Naive thymus-derived CD4-positive, alpha-beta T cell (primary cell): ENCODE measurements around the gene TRIM5. TPM values are rescaled to one million over a fixed set of nuclear protein-coding genes. Genes with fewer than 3 reads are reported as not detected.
"Not testable (repeated sequence)": the region's sequence is repeated elsewhere in the genome, so short reads cannot be mapped to it uniquely, and the experiment has no call there.

ENCODE experiments used
- ATAC-seq: fragments of 150-1000 bp; cut with Tn5 transposase; 2 replicates; pipeline ENCODE4 v1.10.0; 2021; ENCODE audit warnings: mild to moderate bottlenecking, moderate library complexity
- CTCF ChIA-PET: fragments of 350-600 bp; sonication (Branson Sonifier 250); formaldehyde crosslinking; loops from one replicate; lab custom pipeline; 2021; ENCODE audit warnings: antibody characterized with exemption; lab: Charles Lee
- POLR2A ChIA-PET: fragments of 350-600 bp; sonication (Branson Sonifier 250); formaldehyde crosslinking; loops from one replicate; lab custom pipeline; 2021; ENCODE audit warnings: antibody characterized with exemption, inconsistent platforms; lab: Charles Lee
- DNase-seq, 9 donors: peaks; one replicate each; pipeline versions ENCODE4 v3.0.0 to v3.0.0-alpha.2; 2020 to 2022; ENCODE audit warnings: mixed read lengths in 1 of 9
- H3K27ac ChIP-seq: one replicate; pipeline ENCODE4 v1.7.0; 2013; ENCODE audit warnings: mild to moderate bottlenecking, low read depth, low read length, moderate library complexity
- H3K27me3 ChIP-seq, 2 donors: one replicate each; pipeline ENCODE4 v1.7.0; 2013; ENCODE audit warnings: low read length in 2 of 2, mild to moderate bottlenecking in 2 of 2, moderate library complexity in 2 of 2; ENCODE audit not compliant: control insufficient read depth in 2 of 2, insufficient read depth in 2 of 2
- H3K36me3 ChIP-seq, 3 experiments: 1 replicate in 2 of 3; 2 replicates in 1 of 3; pipeline ENCODE4 v1.7.0; 2013; ENCODE audit warnings: low read length in 3 of 3, mild to moderate bottlenecking in 3 of 3, moderate library complexity in 1 of 3; ENCODE audit not compliant: insufficient read depth in 3 of 3, control insufficient read depth in 2 of 3
- H3K4me1 ChIP-seq, 2 donors: one replicate each; pipeline ENCODE4 v1.7.0; 2013; ENCODE audit warnings: low read length in 2 of 2, mild to moderate bottlenecking in 2 of 2, moderate library complexity in 1 of 2; ENCODE audit not compliant: control insufficient read depth in 2 of 2, insufficient read depth in 2 of 2
- H3K4me3 ChIP-seq: 2 replicates; pipeline ENCODE4 v1.7.0; 2013; ENCODE audit warnings: mild to moderate bottlenecking, low read length
- H3K9me3 ChIP-seq, 3 experiments: 1 replicate in 2 of 3; 2 replicates in 1 of 3; pipeline ENCODE4 v1.7.0; 2013; ENCODE audit warnings: low read length in 3 of 3; ENCODE audit not compliant: control insufficient read depth in 2 of 3
- H3K27ac Mint-ChIP-seq, 9 donors: one replicate each; pipeline ENCODE4 v1.8.0; 2020 to 2022; ENCODE audit warnings: mixed read lengths in 9 of 9, mild to moderate bottlenecking in 8 of 9, moderate library complexity in 5 of 9, inconsistent platforms in 2 of 9
- H3K27me3 Mint-ChIP-seq, 5 donors: one replicate each; pipeline ENCODE4 v1.8.0; 2021 to 2022; ENCODE audit warnings: mixed read lengths in 5 of 5, mild to moderate bottlenecking in 1 of 5
- H3K36me3 Mint-ChIP-seq, 5 donors: one replicate each; pipeline ENCODE4 v1.8.0; 2020 to 2022; ENCODE audit warnings: mixed read lengths in 5 of 5, mild to moderate bottlenecking in 3 of 5, inconsistent platforms in 1 of 5
- H3K4me1 Mint-ChIP-seq, 7 donors: one replicate each; pipeline ENCODE4 v1.8.0; 2020 to 2022; ENCODE audit warnings: mixed read lengths in 7 of 7, mild to moderate bottlenecking in 3 of 7, inconsistent platforms in 1 of 7
- H3K4me3 Mint-ChIP-seq, 10 donors: one replicate each; pipeline ENCODE4 v1.8.0; 2020 to 2022; ENCODE audit warnings: mild to moderate bottlenecking in 10 of 10, mixed read lengths in 10 of 10, moderate library complexity in 6 of 10, inconsistent platforms in 2 of 10
- H3K9me3 Mint-ChIP-seq, 11 donors: one replicate each; pipeline ENCODE4 v1.8.0; 2020 to 2022; ENCODE audit warnings: mixed read lengths in 11 of 11, mild to moderate bottlenecking in 4 of 11, inconsistent platforms in 1 of 11, moderate library complexity in 1 of 11
- intact Hi-C, 2 donors: fragments of 100-400 bp; cut with micrococcal nuclease; formaldehyde crosslinking; loops; one replicate each; pipeline ENCODE4 v1.15.1; 2023
- polyA plus RNA-seq, 2 donors: library from polyadenylated mRNA; unstranded; fragments of 300-500 nt; fragmentation: Illumina TruSeq; gene quantifications; one replicate each; pipeline ENCODE4 v1.2.3, GENCODE V29; 2021
- total RNA-seq, 6 experiments: library from RNA in 5 of 6; stranded (reverse) in 5 of 6; gene quantifications; 1 replicate in 5 of 6; 2 replicates in 1 of 6; pipeline ENCODE4 v1.2.3 and lab custom pipeline; 2021 to 2026

The TRIM5 gene
- total and polyA plus RNA-seq, 7 experiments from 2014 or later, result 10.3 to 36.8 (median 17.6) TPM

DNA sequence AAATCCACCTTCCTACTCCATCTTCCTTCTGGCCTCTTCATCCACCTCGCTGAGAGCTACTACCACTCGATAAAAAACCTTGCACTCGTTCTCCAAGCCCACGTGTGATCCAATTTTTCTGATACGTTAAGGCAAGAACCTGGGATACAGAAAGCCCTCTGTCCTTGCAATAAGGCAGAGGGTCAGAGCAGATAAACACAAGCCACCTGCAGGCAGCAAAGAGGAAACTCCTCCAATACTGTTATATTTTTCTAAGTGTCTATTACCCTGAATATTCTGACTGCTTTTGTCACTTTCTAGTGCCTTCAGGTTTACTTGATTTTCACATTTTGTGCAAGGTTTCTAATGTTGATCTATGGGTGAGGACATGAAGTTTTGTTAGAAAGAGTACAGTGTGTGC lies 26.6 kb downstream of the TRIM5 start:
- no peak for DNase-seq
- H3K27me3 ChIP-seq, result no peaks in the 10 kb centered on the region
- POLR2A ChIA-PET, result no interaction called here
- no peak overlapping the region for H3K4me3 ChIP-seq
- no peak overlapping the region for H3K27ac ChIP-seq
- intact Hi-C loops, result no loop called here
- H3K36me3 ChIP-seq, result no peaks in the 10 kb centered on the region
- H3K36me3 Mint-ChIP-seq, result peaks cover 7 to 21% (median 9%) of the 10 kb centered on the region in 5 donors
- H3K9me3 Mint-ChIP-seq, result peaks cover 0 to 8% (median 0%) of the 10 kb centered on the region in 11 donors
- H3K27me3 Mint-ChIP-seq, result no peaks in the 10 kb centered on the region
- no peaks in the 10 kb centered on the region for H3K4me1 ChIP-seq
- H3K9me3 ChIP-seq, result no peaks in the 10 kb centered on the region
- ATAC-seq, result no peak
- H3K4me3 Mint-ChIP-seq, result no peak overlapping the region
- CTCF ChIA-PET, result no interaction called here
- H3K4me1 Mint-ChIP-seq, result no peaks in the 10 kb centered on the region
- H3K27ac Mint-ChIP-seq, result peak overlapping the region in 1 of 9 donors; percentile 40

DNA sequence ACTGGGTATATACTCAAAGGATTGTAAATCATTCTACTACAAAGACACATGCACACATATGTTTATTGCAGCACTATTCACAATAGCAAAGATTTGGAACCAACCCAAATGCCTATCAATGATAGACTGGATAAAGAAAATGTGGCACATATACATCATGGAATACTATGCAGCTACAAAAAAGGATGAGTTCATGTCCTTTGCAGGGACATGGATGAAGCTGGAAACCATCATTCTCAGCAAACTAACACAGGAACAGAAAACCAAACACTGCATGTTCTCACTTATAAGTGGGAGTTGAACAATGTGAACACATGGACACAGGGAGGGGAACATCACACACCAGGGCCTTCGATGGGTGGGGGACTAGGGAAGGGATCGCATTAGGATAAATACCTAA lies 27.9 kb downstream of the TRIM5 start:
- CTCF ChIA-PET, intact Hi-C loops, POLR2A ChIA-PET, H3K9me3 Mint-ChIP-seq, H3K9me3 ChIP-seq, H3K27ac ChIP-seq, DNase-seq, H3K27ac Mint-ChIP-seq, ATAC-seq, H3K27me3 Mint-ChIP-seq, H3K4me1 Mint-ChIP-seq, H3K4me3 Mint-ChIP-seq, H3K4me3 ChIP-seq, H3K36me3 ChIP-seq, H3K27me3 ChIP-seq, H3K4me1 ChIP-seq: not testable (repeated sequence)
- H3K36me3 Mint-ChIP-seq, result peaks cover 7 to 22% (median 15%) of the 10 kb centered on the region in 5 donors

DNA sequence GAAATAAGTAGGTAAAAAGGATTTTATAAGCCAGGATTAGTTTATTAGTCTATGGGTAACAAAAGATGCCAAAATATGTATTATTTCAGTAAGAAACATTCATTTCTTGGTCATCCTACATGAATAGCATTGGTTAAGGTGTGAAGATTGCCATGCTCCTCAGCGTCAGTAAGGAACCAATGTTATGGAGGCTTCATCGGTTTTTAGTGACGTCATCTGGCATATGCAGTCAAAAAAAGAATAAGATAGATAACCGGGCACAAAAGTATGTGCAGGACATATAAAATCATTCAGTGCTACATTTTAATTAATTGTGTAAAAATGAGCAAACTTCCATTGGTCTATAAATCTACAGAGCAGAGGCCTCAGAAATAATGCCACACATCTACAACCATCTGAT lies 29.4 kb downstream of the TRIM5 start:
- ChIA-PET POLR2A (no interaction called here), CTCF (no interaction called here)
- H3K36me3 Mint-ChIP-seq, result peaks cover 7 to 29% (median 18%) of the 10 kb centered on the region in 5 donors
- intact Hi-C loops, result no loop called here
- peaks cover 0 to 7% (median 3%) of the 10 kb centered on the region in 11 donors for H3K9me3 Mint-ChIP-seq
- H3K4me1 ChIP-seq, result no peaks in the 10 kb centered on the region
- no peaks in the 10 kb centered on the region for H3K27me3 Mint-ChIP-seq
- no peaks in the 10 kb centered on the region for H3K4me1 Mint-ChIP-seq
- H3K27ac Mint-ChIP-seq, result no peak overlapping the region
- H3K27ac ChIP-seq, result no peak overlapping the region
- H3K36me3 ChIP-seq, result no peaks in the 10 kb centered on the region
- H3K9me3 ChIP-seq, result no peaks in the 10 kb centered on the region
- no peak overlapping the region for H3K4me3 ChIP-seq
- H3K4me3 Mint-ChIP-seq, result no peak overlapping the region
- DNase-seq (no peak), ATAC-seq (no peak)
- no peaks in the 10 kb centered on the region for H3K27me3 ChIP-seq

- Histone ChIP-seq H3K27me3 (no peaks in the 10 kb centered on the region), H3K4me3 (no peak overlapping the region), H3K36me3 (peaks cover 0 to 20% (median 7%) of the 10 kb centered on the region in 3 experiments), H3K27ac (no peak overlapping the region), H3K4me1 (no peaks in the 10 kb centered on the region), H3K9me3 (no peaks in the 10 kb centered on the region)
- ChIA-PET CTCF (no interaction called here), POLR2A (no interaction called here)
- no peak for DNase-seq
- intact Hi-C loops, result no loop called here
- no peaks in the 10 kb centered on the region for H3K27me3 Mint-ChIP-seq
- no peak for ATAC-seq
- peaks cover 8 to 44% (median 32%) of the 10 kb centered on the region in 5 donors for H3K36me3 Mint-ChIP-seq
- H3K27ac Mint-ChIP-seq, result no peak overlapping the region
- no peak overlapping the region for H3K4me3 Mint-ChIP-seq
- peaks cover 0 to 6% (median 0%) of the 10 kb centered on the region in 7 donors for H3K4me1 Mint-ChIP-seq
- no peaks in the 10 kb centered on the region for H3K9me3 Mint-ChIP-seq
Measured at GRCh38 chr11:5646139-5646538, 38.7 kb downstream of the TRIM5 start.

DNA sequence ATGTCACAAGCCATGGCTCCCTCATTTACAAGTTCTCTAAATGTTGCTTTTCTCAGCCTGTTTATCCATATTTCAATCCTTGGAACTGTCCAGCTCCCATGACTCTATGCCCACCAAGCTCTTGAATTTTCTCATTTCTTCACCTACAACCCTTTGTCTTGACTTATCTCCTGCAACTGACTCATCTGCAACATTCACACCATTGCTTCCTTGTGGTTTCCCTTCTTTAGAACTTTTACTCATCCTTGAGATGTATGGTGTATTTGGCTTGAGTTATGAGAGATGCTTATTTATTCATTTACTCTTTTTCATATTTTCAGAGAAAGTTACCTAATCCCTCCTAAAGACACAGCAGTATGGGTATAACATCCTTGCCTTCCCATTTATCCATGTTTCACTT lies 41.3 kb downstream of the TRIM5 start:
- intact Hi-C loops, result no loop called here

GRCh38 chr11:5639953-5640352 lies 44.9 kb downstream of the TRIM5 start:
- Mint-ChIP-seq H3K27ac (no peak overlapping the region), H3K9me3 (no peaks in the 10 kb centered on the region), H3K4me3 (no peak overlapping the region), H3K27me3 (no peaks in the 10 kb centered on the region), H3K4me1 (peaks cover 0 to 10% (median 5%) of the 10 kb centered on the region in 7 donors), H3K36me3 (peaks cover 15 to 88% (median 74%) of the 10 kb centered on the region in 5 donors)
- Histone ChIP-seq H3K9me3 (no peaks in the 10 kb centered on the region), H3K4me1 (no peaks in the 10 kb centered on the region), H3K27ac (no peak overlapping the region), H3K4me3 (no peak overlapping the region), H3K36me3 (peaks cover 0 to 37% (median 7%) of the 10 kb centered on the region in 3 experiments), H3K27me3 (no peaks in the 10 kb centered on the region)
- intact Hi-C loops, result no loop called here
- POLR2A ChIA-PET, result no interaction called here
- ATAC-seq (no peak), DNase-seq (no peak)
- CTCF ChIA-PET, result no interaction called here

More for the DNA sequence above, 41.3 kb downstream of the TRIM5 start:
- H3K27me3 Mint-ChIP-seq, result no peaks in the 10 kb centered on the region
- H3K27ac Mint-ChIP-seq, result no peak overlapping the region
- H3K36me3 ChIP-seq, result peaks cover 0 to 21% (median 7%) of the 10 kb centered on the region in 3 experiments
- POLR2A ChIA-PET, result no interaction called here
- H3K27ac ChIP-seq, result no peak overlapping the region
- H3K4me3 ChIP-seq, result no peak overlapping the region
- ATAC-seq, result no peak
- peaks cover 9 to 58% (median 43%) of the 10 kb centered on the region in 5 donors for H3K36me3 Mint-ChIP-seq
- no peak overlapping the region for H3K4me3 Mint-ChIP-seq
- H3K4me1 Mint-ChIP-seq, result peaks cover 0 to 6% (median 0%) of the 10 kb centered on the region in 7 donors
- H3K9me3 ChIP-seq, result no peaks in the 10 kb centered on the region
- CTCF ChIA-PET, result no interaction called here
- DNase-seq, result no peak
- no peaks in the 10 kb centered on the region for H3K27me3 ChIP-seq
- no peaks in the 10 kb centered on the region for H3K4me1 ChIP-seq
- no peaks in the 10 kb centered on the region for H3K9me3 Mint-ChIP-seq

DNA sequence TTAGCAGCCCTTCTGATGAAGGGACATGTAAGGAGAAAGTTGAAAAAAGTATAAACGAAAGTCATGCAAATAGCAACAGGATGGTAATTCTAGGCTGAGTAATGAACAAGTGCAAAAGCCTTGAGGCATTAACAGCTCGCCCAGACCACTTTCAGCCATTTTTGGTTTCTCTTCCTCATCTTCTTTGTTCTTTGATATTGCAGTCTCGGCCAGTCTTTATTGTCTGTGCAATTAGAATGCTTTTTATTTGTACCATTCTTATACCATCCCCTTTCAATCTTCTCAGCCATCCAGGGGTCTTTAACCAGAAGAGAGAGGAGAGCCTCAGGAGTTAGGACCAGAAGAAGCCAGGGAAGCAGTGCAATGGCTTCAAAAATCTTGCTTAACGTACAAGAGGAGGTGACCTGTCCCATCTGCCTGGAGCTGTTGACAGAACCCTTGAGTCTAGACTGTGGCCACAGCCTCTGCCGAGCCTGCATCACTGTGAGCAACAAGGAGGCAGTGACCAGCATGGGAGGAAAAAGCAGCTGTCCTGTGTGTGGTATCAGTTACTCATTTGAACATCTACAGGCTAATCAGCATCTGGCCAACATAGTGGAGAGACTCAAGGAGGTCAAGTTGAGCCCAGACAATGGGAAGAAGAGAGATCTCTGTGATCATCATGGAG lies 52.8 kb downstream of the TRIM5 start:
- H3K36me3 Mint-ChIP-seq, result peaks cover 23 to 77% (median 62%) of the 10 kb centered on the region in 5 donors
- H3K9me3 ChIP-seq, result no peaks in the 10 kb centered on the region
- no peak overlapping the region for H3K27ac ChIP-seq
- peak overlapping the region in 1 of 9 donors; percentile 36 for H3K27ac Mint-ChIP-seq
- no peaks in the 10 kb centered on the region for H3K27me3 Mint-ChIP-seq
- H3K9me3 Mint-ChIP-seq, result peaks cover 0 to 4% (median 0%) of the 10 kb centered on the region in 11 donors
- no peak overlapping the region for H3K4me3 Mint-ChIP-seq
- ChIA-PET POLR2A (no interaction called here), CTCF (no interaction called here)
- H3K4me3 ChIP-seq, result no peak overlapping the region
- peaks cover 0 to 26% (median 0%) of the 10 kb centered on the region in 3 experiments for H3K36me3 ChIP-seq
- H3K4me1 ChIP-seq, result peaks cover 0 to 7% of the 10 kb centered on the region in 2 donors
- no peak for ATAC-seq
- no peak for DNase-seq
- intact Hi-C loops, result loop anchor here in 1 of 2 donors (2.0 kb wide), 1 partner anchor 13 kb away; no protein-coding TSS in a partner anchor
- H3K4me1 Mint-ChIP-seq, result peaks cover 17 to 51% (median 44%) of the 10 kb centered on the region in 7 donors
- no peaks in the 10 kb centered on the region for H3K27me3 ChIP-seq
